HepG2 (cell line): ENCODE measurements around the gene STIP1. TPM values are rescaled to one million over a fixed set of nuclear protein-coding genes. Genes with fewer than 3 reads are reported as not detected.

Source experiments
- CSRNP2 ChIP-seq: sonication (generic); formaldehyde crosslinking; conservative IDR thresholded peaks from 2 replicates; pipeline ENCODE4 v1.8.0; 2022; ENCODE audit warnings: low read depth, missing genetic modification reagents
- FOSL2 ChIP-seq: sonication (generic); formaldehyde crosslinking; IDR thresholded peaks from 2 replicates; pipeline ENCODE4 v1.4.0; 2020; ENCODE audit warnings: missing genetic modification reagents
- GLMP ChIP-seq: sonication (generic); formaldehyde crosslinking; IDR thresholded peaks from 2 replicates; pipeline ENCODE4 v1.9.0; 2021; ENCODE audit warnings: missing genetic modification reagents, mild to moderate bottlenecking, borderline replicate concordance
- NFKB2 ChIP-seq: sonication (generic); formaldehyde crosslinking; IDR thresholded peaks from 2 replicates; pipeline ENCODE4 v1.4.0; 2020; ENCODE audit warnings: missing genetic modification reagents, borderline replicate concordance
- RBM39 ChIP-seq: fragments of 200-400 bp; formaldehyde crosslinking; IDR thresholded peaks from one replicate; pipeline ENCODE4 v1.6.1; 2018; ENCODE audit warnings: antibody characterized with exemption, mild to moderate bottlenecking, low read depth, low read length; ENCODE audit not compliant: poor library complexity, severe bottlenecking
- RNF219 ChIP-seq: sonication (generic); formaldehyde crosslinking; IDR thresholded peaks from 2 replicates; pipeline ENCODE4 v1.5.0; 2020; ENCODE audit warnings: mild to moderate bottlenecking, missing genetic modification reagents
- SAP130 ChIP-seq: IDR thresholded peaks from 2 replicates; pipeline ENCODE4 v1.6.1; 2016; ENCODE audit warnings: low read depth
- SNAI1 ChIP-seq: sonication (generic); formaldehyde crosslinking; IDR thresholded peaks from 2 replicates; pipeline ENCODE4 v1.5.0; 2020; ENCODE audit warnings: mild to moderate bottlenecking, missing genetic modification reagents, borderline replicate concordance
- SUZ12 ChIP-seq: fragments of 150-350 bp; IDR thresholded peaks from 2 replicates; pipeline ENCODE4 v1.6.1; 2014; ENCODE audit warnings: low read depth, low read length
- THAP7 ChIP-seq: sonication (generic); formaldehyde crosslinking; IDR thresholded peaks from 2 replicates; pipeline ENCODE4 v1.8.1; 2023; ENCODE audit warnings: mild to moderate bottlenecking, missing genetic modification reagents
- USF2 ChIP-seq, 2 experiments: sonication (generic) in 1 of 2; formaldehyde crosslinking in 1 of 2; IDR thresholded peaks; 2 replicates each; pipeline versions ENCODE4 v1.5.1 to v1.6.1; 2011 to 2020; ENCODE audit warnings: borderline replicate concordance in 1 of 2, low read depth in 1 of 2, low read length in 1 of 2, mild to moderate bottlenecking in 1 of 2, missing genetic modification reagents in 1 of 2, moderate library complexity in 1 of 2
- ZNF17 ChIP-seq: sonication (generic); formaldehyde crosslinking; IDR thresholded peaks from 2 replicates; pipeline ENCODE4 v1.5.0; 2020; ENCODE audit warnings: mild to moderate bottlenecking, missing genetic modification reagents
- ZNF292 ChIP-seq: sonication (generic); formaldehyde crosslinking; IDR thresholded peaks from 2 replicates; pipeline ENCODE4 v1.8.1; 2022; ENCODE audit warnings: mild to moderate bottlenecking, low read depth, missing genetic modification reagents, borderline replicate concordance
- ZNF331 ChIP-seq: sonication (generic); formaldehyde crosslinking; IDR thresholded peaks from 2 replicates; pipeline ENCODE4 v1.4.0; 2020; ENCODE audit warnings: missing genetic modification reagents
- ZNF607 ChIP-seq: sonication (generic); formaldehyde crosslinking; IDR thresholded peaks from 2 replicates; pipeline ENCODE4 v1.5.1; 2020; ENCODE audit warnings: missing genetic modification reagents, mild to moderate bottlenecking, borderline replicate concordance
- ZNF879 ChIP-seq: sonication (generic); formaldehyde crosslinking; IDR thresholded peaks from 2 replicates; pipeline ENCODE4 v1.8.1; 2023; ENCODE audit warnings: missing genetic modification reagents
- polyA plus RNA-seq, 8 experiments: library from polyadenylated mRNA; depleted of rRNA in 3 of 8; stranded (reverse) in 7 of 8; unstranded in 1 of 8; fragments of >200 nt; fragmentation: Illumina TruSeq in 4 of 8; extraction: Trizol in 4 of 8; gene quantifications; 2 replicates each; pipeline versions ENCODE4 v1.2.1 to v1.2.3, GENCODE V29; 2011 to 2016; ENCODE audit warnings: low read depth in 4 of 8, missing spikeins in 1 of 8, mixed read lengths in 1 of 8; ENCODE audit not compliant: insufficient read depth in 1 of 8
- total RNA-seq, 5 experiments: library from RNA; depleted of rRNA; stranded (reverse); fragments of >200 nt; fragmentation: Illumina TruSeq; extraction: Trizol; gene quantifications; 2 replicates each; pipeline ENCODE4 v1.2.3, GENCODE V29; 2016; ENCODE audit warnings: low read depth in 1 of 5

Gene STIP1
- total and polyA plus RNA-seq, 2 of the 13 experiments (the other 11 are each of a cell fraction or from before 2014, with no cell fraction given): 81.1 to 217 TPM

- TF ChIP-seq USF2 (IDR thresholded peaks at IDR 0.05; ENCODE audit: low read depth, low read length) (no peak), USF2 (CRISPR knock-in tag; IDR thresholded peaks at IDR 0.05; ENCODE audit: borderline replicate concordance) (no peak), THAP7 (CRISPR knock-in tag) (0 out of 2 replicates have a peak, but pooled peaks have one; percentile 19), SUZ12 (no peak), CSRNP2 (CRISPR knock-in tag) (no peak), ZNF607 (CRISPR knock-in tag) (0 out of 2 replicates have a peak, but pooled peaks have one; percentile 45), ZNF292 (CRISPR knock-in tag) (no peak), NFKB2 (peak; percentile 27; the same call in 1 of the 2 replicates), SAP130 (peak; percentile 28; the same call in 1 of the 2 replicates), ZNF331 (CRISPR knock-in tag) (no peak), GLMP (CRISPR knock-in tag) (no peak), SNAI1 (no peak), ZNF879 (0 out of 2 replicates have a peak, but pooled peaks have one; percentile 45), RNF219 (no peak), RBM39 (no peak), ZNF17 (CRISPR knock-in tag) (no peak), FOSL2 (CRISPR knock-in tag) (no peak)
These were observed 48.1 kb downstream of the STIP1 start, which contains the start of gene VEGFB (continued) for GRCh38 chr11:64233913-64234586.
